A673 (cell line): Measurements from ENCODE around the gene ZNF839. TPM values are rescaled to one million over a fixed set of nuclear protein-coding genes. Genes with fewer than 3 reads are reported as not detected.

Experiments used
- BruUV-seq: library from RNA; stranded (reverse); fragments of 400-500 nt; replicated peaks from 2 replicates; lab custom pipeline; 2021; lab: Mats Ljungman, UMichigan
- CTCF ChIA-PET: fragments of 300-600 bp; sonication (Branson Sonifier 250); formaldehyde crosslinking; loops from one replicate; lab custom pipeline; 2022; ENCODE audit warnings: antibody characterized with exemption; lab: Charles Lee
- POLR2A ChIA-PET: fragments of 300-600 bp; sonication (Branson Sonifier 250); formaldehyde crosslinking; loops from one replicate; lab custom pipeline; 2022; ENCODE audit warnings: antibody characterized with exemption; ENCODE audit not compliant: low non-redundant PET; lab: Charles Lee
- DNase-seq: peaks from one replicate; pipeline ENCODE4 v3.0.0-alpha.2; 2015; ENCODE audit warnings: low spot score
- H3K27ac ChIP-seq: fragments of 200-600 bp; sonication (generic); 2 replicates; pipeline ENCODE4 v1.5.1; 2016; ENCODE audit warnings: mixed run types, low read depth, mild to moderate bottlenecking, mixed read lengths, antibody characterized with exemption, low read length; ENCODE audit not compliant: poor library complexity, severe bottlenecking
- H3K27me3 ChIP-seq: fragments of 200-600 bp; sonication (generic); replicated peaks from 2 replicates; pipeline ENCODE4 v1.6.1; 2017; ENCODE audit warnings: mixed run types, low read depth, mild to moderate bottlenecking, mixed read lengths, antibody characterized with exemption, low read length; ENCODE audit not compliant: insufficient read depth, poor library complexity
- H3K36me3 ChIP-seq: fragments of 200-600 bp; sonication (generic); 2 replicates; pipeline ENCODE4 v1.6.1; 2016; ENCODE audit warnings: mixed run types, mild to moderate bottlenecking, mixed read lengths, antibody characterized with exemption, low read length; ENCODE audit not compliant: insufficient read depth, poor library complexity, severe bottlenecking
- H3K4me1 ChIP-seq: fragments of 200-600 bp; sonication (generic); 2 replicates; pipeline ENCODE4 v1.6.1; 2017; ENCODE audit warnings: mixed run types, mild to moderate bottlenecking, mixed read lengths, antibody characterized with exemption, low read length; ENCODE audit not compliant: insufficient read depth, poor library complexity, severe bottlenecking
- H3K4me3 ChIP-seq: fragments of 200-600 bp; sonication (generic); 2 replicates; pipeline ENCODE4 v1.5.1; 2016; ENCODE audit warnings: low read depth, mixed run types, mild to moderate bottlenecking, mixed read lengths, low read length; ENCODE audit not compliant: poor library complexity, severe bottlenecking
- H3K9me3 ChIP-seq: fragments of 200-600 bp; sonication (generic); 2 replicates; pipeline ENCODE4 v1.6.1; 2016; ENCODE audit warnings: mixed run types, low read depth, mild to moderate bottlenecking, mixed read lengths, antibody characterized with exemption, low read length; ENCODE audit not compliant: poor library complexity, severe bottlenecking
- CTCF ChIP-seq: fragments of 300-800, 200-600 bp; sonication (generic); conservative IDR thresholded peaks from 2 replicates; pipeline ENCODE4 v1.5.1; 2017; ENCODE audit warnings: low read depth, mild to moderate bottlenecking, antibody characterized with exemption, low read length, moderate library complexity, mixed read lengths
- EZH2 ChIP-seq: fragments of 200-600 bp; sonication (generic); IDR thresholded peaks from 2 replicates; pipeline ENCODE4 v1.6.1; 2017; ENCODE audit warnings: borderline replicate concordance, low read depth, mild to moderate bottlenecking, mixed read lengths, antibody characterized with exemption, low read length; ENCODE audit not compliant: poor library complexity, severe bottlenecking
- intact Hi-C: fragments of 100-400 bp; cut with micrococcal nuclease; formaldehyde crosslinking; loops from one replicate; pipeline ENCODE4 v1.10.0; 2022; ENCODE audit not compliant: unreplicated experiment
- total RNA-seq: library from RNA; stranded (reverse); gene quantifications from 2 replicates; pipeline ENCODE4 v1.2.3, GENCODE V29; 2021

The ZNF839 gene
- total RNA-seq, 1 experiment from 2014 or later: 13.5 TPM

GRCh38 chr14:102318781-102319276 is 717 bp upstream of the ZNF839 start:
- Histone ChIP-seq H3K4me1 (peaks cover 22% of the 10 kb centered on the region), H3K27ac (peak overlapping the region; percentile 79), H3K9me3 (no peaks in the 10 kb centered on the region), H3K27me3 (no peaks in the 10 kb centered on the region), H3K4me3 (peak overlapping the region; percentile 68), H3K36me3 (no peaks in the 10 kb centered on the region)
- TF ChIP-seq CTCF (no peak), EZH2 (no peak)
- POLR2A ChIA-PET: no interaction called here
- no peak for DNase-seq
- CTCF ChIA-PET: interaction anchor here (0.5 to 0.7 kb wide), 2 partner anchors 11 to 256 kb away, joined by 3 to 6 read pairs; no protein-coding TSS in a partner anchor
- intact Hi-C loops: loop anchor here (5.0 to 10.0 kb wide), 2 partner anchors 198 to 614 kb away; no protein-coding TSS in a partner anchor
- no TSS peak for BruUV-seq

- H3K4me3 ChIP-seq: peak overlapping the region; percentile 68
- TF ChIP-seq EZH2 (no peak), CTCF (no peak)
- no TSS peak for BruUV-seq
- H3K36me3 ChIP-seq: no peaks in the 10 kb centered on the region
- no peaks in the 10 kb centered on the region for H3K9me3 ChIP-seq
- ChIA-PET POLR2A (interaction anchor here (0.6 kb wide), 2 partner anchors 12 to 324 kb away, joined by 5 to 11 read pairs; no protein-coding TSS in a partner anchor), CTCF (no interaction called here)
- intact Hi-C loops: no loop called here
- no peaks in the 10 kb centered on the region for H3K27me3 ChIP-seq
- H3K27ac ChIP-seq: peak overlapping the region; percentile 79
- H3K4me1 ChIP-seq: peaks cover 21% of the 10 kb centered on the region
- peak; percentile 57 for DNase-seq
Observed at GRCh38 chr14:102320033-102320660, 601 bp downstream of the ZNF839 start.

- peak overlapping the region; percentile 79 for H3K27ac ChIP-seq
- DNase-seq: no peak
- H3K27me3 ChIP-seq: no peaks in the 10 kb centered on the region
- intact Hi-C loops: no loop called here
- TF ChIP-seq CTCF: no peak
- no peak for TF ChIP-seq EZH2
- H3K4me1 ChIP-seq: peaks cover 21% of the 10 kb centered on the region
- ChIA-PET POLR2A (interaction anchor here (0.6 kb wide), 1 partner anchor 325 kb away, joined by 11 read pairs; no protein-coding TSS in a partner anchor), CTCF (interaction anchor here (0.5 kb wide), 1 partner anchor 260 kb away, joined by 5 read pairs; no protein-coding TSS in a partner anchor)
- no peaks in the 10 kb centered on the region for H3K9me3 ChIP-seq
- BruUV-seq: TSS peak; percentile 63
- H3K4me3 ChIP-seq: peak overlapping the region; percentile 68
- no peaks in the 10 kb centered on the region for H3K36me3 ChIP-seq
Observed at GRCh38 chr14:102320671-102321455, 1.3 kb downstream of the ZNF839 start.
